ENCODE data around the gene PALLD.

The PALLD gene

DNA sequence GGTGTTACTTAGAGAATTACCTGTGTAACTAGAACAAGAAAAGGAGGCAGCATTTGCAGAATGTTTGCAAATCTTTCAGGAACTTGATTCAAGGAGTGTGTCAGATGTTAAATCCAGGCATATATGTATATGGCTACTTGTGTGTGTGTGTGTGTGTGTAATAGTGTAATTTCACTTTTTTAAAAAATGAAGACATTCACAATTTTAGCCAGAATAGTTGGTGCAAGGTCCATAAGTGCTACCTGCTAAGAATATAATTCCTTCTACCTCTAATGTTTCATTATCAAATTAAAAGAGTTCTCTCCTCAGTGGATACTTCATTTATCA, 158.0 kb downstream of the PALLD start:
- no peak overlapping the region for H3K27ac ChIP-seq

GRCh38 chr4:168655182-168655581, 158.3 kb downstream of the PALLD start:
- DNase-seq (ENCODE audit: low read depth, low spot score): no peak
- Histone ChIP-seq H3K9me3 (ENCODE audit: low read depth, low read length) (no peaks in the 10 kb centered on the region), H3K4me3 (no peak overlapping the region), H3K27ac (no peak overlapping the region), H3K9ac (ENCODE audit: insufficient read length) (no peak overlapping the region), H3K36me3 (ENCODE audit: insufficient read depth, low read length) (no peaks in the 10 kb centered on the region)
- TF ChIP-seq FOXP2 (optimal IDR thresholded peaks at IDR 0.05; ENCODE audit: control extremely low read depth, extremely low read length, insufficient read depth): no peak
- no peak for TF ChIP-seq POLR2AphosphoS5 (IDR thresholded peaks at IDR 0.05; ENCODE audit: borderline replicate concordance, low read depth, low read length)
- no peak for TF ChIP-seq EZH2 (IDR thresholded peaks at IDR 0.05)

More for the DNA sequence above, 158.0 kb downstream of the PALLD start:
- Histone ChIP-seq H3K9me3 (ENCODE audit: low read depth, low read length) (no peaks in the 10 kb centered on the region), H3K4me3 (no peak overlapping the region), H3K36me3 (ENCODE audit: insufficient read depth, low read length) (no peaks in the 10 kb centered on the region), H3K9ac (ENCODE audit: insufficient read length) (no peak overlapping the region)
- DNase-seq (ENCODE audit: low read depth, low spot score): no peak
- TF ChIP-seq POLR2AphosphoS5 (IDR thresholded peaks at IDR 0.05; ENCODE audit: borderline replicate concordance, low read depth, low read length) (no peak), FOXP2 (optimal IDR thresholded peaks at IDR 0.05; ENCODE audit: control extremely low read depth, extremely low read length, insufficient read depth) (no peak), EZH2 (IDR thresholded peaks at IDR 0.05) (no peak)

DNA sequence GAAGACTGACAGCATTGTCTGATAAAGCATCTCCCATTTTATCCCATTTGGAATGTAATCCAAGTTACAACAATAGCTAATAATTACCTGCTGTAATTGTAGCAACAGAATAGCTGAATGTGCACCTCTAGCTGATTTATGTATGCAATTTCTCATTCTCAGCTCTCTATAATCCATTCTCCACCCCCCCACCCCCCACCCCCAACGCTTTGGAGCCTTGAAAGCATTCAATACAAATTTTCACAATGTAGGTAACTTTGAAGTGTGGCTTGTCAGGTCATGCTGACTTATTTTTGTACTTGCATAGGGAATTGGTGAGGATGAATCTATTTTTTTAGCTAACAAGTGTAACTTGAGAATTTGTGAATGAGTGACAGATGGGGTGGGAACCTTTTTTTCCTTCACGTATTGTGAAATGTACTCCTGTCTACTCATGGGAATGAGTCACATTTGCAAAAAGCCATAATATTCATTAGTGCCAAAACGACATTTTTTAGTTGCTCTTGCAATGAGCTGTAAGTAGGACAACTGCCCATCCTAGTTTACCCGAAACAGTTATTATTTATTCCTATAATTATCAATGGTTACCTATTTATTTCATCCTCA, 159.3 kb downstream of the PALLD start:
- TF ChIP-seq FOXP2 (optimal IDR thresholded peaks at IDR 0.05; ENCODE audit: control extremely low read depth, extremely low read length, insufficient read depth) (no peak), POLR2AphosphoS5 (IDR thresholded peaks at IDR 0.05; ENCODE audit: borderline replicate concordance, low read depth, low read length) (no peak), EZH2 (IDR thresholded peaks at IDR 0.05) (no peak)
- Histone ChIP-seq H3K27ac (no peak overlapping the region), H3K4me3 (no peak overlapping the region), H3K36me3 (ENCODE audit: insufficient read depth, low read length) (no peaks in the 10 kb centered on the region), H3K9ac (ENCODE audit: insufficient read length) (no peak overlapping the region), H3K9me3 (ENCODE audit: low read depth, low read length) (no peaks in the 10 kb centered on the region)
- no peak for DNase-seq (ENCODE audit: low read depth, low spot score)

- no peaks in the 10 kb centered on the region for H3K36me3 ChIP-seq (ENCODE audit: insufficient read depth, low read length)
- H3K9ac ChIP-seq (ENCODE audit: insufficient read length): no peak overlapping the region
- no peak for TF ChIP-seq EZH2 (IDR thresholded peaks at IDR 0.05)
- no peak for TF ChIP-seq POLR2AphosphoS5 (IDR thresholded peaks at IDR 0.05; ENCODE audit: borderline replicate concordance, low read depth, low read length)
- no peak for TF ChIP-seq FOXP2 (optimal IDR thresholded peaks at IDR 0.05; ENCODE audit: control extremely low read depth, extremely low read length, insufficient read depth)
- no peak overlapping the region for H3K27ac ChIP-seq
- DNase-seq (ENCODE audit: low read depth, low spot score): no peak
- H3K9me3 ChIP-seq (ENCODE audit: low read depth, low read length): no peaks in the 10 kb centered on the region
- no peak overlapping the region for H3K4me3 ChIP-seq
These were observed 160.2 kb downstream of the PALLD start for GRCh38 chr4:168656946-168657473.

DNA sequence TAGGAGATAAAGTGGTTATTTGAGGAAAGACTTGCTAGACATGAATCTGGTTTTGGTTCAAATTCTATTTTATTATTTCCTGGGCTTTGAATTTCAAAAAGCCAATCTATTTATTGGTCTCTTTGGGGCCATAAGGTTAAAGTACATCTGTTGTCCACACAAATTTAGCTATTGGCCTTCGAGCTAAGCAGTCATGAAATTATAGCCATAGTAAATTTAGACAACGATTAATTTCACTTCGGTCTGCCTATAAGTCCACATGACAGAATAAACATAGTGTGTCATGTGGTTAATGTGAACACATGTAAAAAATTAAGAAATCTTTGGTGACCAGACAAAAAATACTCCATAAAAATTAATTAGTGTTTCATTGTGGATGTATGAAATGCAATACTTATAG, 161.9 kb downstream of the PALLD start:
- H3K27ac ChIP-seq: 0 out of 2 replicates have a peak overlapping the region, but pooled peaks have one; percentile 37
- no peak for DNase-seq (ENCODE audit: low read depth, low spot score)
- H3K4me3 ChIP-seq: no peak overlapping the region
- TF ChIP-seq EZH2 (IDR thresholded peaks at IDR 0.05): no peak
- no peak for TF ChIP-seq FOXP2 (optimal IDR thresholded peaks at IDR 0.05; ENCODE audit: control extremely low read depth, extremely low read length, insufficient read depth)
- no peak for TF ChIP-seq POLR2AphosphoS5 (IDR thresholded peaks at IDR 0.05; ENCODE audit: borderline replicate concordance, low read depth, low read length)
- H3K9ac ChIP-seq (ENCODE audit: insufficient read length): no peak overlapping the region
- H3K9me3 ChIP-seq (ENCODE audit: low read depth, low read length): no peaks in the 10 kb centered on the region
- no peaks in the 10 kb centered on the region for H3K36me3 ChIP-seq (ENCODE audit: insufficient read depth, low read length)

DNA sequence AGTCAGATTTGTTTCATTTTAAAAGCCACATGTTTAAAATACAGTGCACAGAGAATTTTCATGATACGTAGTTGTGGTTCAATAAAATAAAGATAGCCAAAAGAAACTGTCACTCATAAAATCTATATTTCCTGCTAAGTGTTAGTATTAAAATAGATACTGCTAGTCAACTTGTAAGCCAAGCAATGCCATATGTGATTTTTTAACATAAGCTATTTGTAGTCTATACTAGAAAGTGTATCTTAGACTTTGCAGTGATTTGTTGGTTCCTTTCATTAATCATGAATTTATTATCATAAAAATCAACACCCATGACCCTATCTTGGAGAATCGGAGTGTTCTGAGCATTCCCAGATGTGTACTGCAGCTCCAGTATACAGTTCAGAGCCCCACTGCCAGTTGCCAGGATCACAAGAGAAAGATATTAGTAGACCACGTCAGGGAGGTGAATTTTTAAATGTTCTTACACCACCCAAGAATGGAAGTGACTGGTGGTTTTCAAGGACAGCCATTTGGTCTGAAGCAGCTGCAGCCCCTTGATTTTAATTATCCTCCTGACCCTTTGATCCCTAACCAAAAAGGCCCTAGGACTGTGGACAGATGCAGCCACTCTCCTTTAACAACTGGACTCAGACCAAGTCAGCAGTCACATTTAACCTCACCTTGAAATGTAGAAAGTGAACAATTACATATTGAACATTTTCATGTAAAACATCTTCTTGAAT, 163.1 kb downstream of the PALLD start:
- H3K4me3 ChIP-seq: peak overlapping the region; percentile 42
- peak overlapping the region; percentile 37; the same call in 1 of the 2 replicates for H3K27ac ChIP-seq
- no peak for DNase-seq (ENCODE audit: low read depth, low spot score)
- TF ChIP-seq EZH2 (IDR thresholded peaks at IDR 0.05) (no peak), FOXP2 (optimal IDR thresholded peaks at IDR 0.05; ENCODE audit: control extremely low read depth, extremely low read length, insufficient read depth) (no peak), POLR2AphosphoS5 (IDR thresholded peaks at IDR 0.05; ENCODE audit: borderline replicate concordance, low read depth, low read length) (no peak)
- H3K9ac ChIP-seq (ENCODE audit: insufficient read length): no peak overlapping the region
- H3K36me3 ChIP-seq (ENCODE audit: insufficient read depth, low read length): no peaks in the 10 kb centered on the region
- no peaks in the 10 kb centered on the region for H3K9me3 ChIP-seq (ENCODE audit: low read depth, low read length)

GRCh38 chr4:168662297-168662984, 165.6 kb downstream of the PALLD start:
- Histone ChIP-seq H3K9me3 (ENCODE audit: low read depth, low read length) (no peaks in the 10 kb centered on the region), H3K9ac (ENCODE audit: insufficient read length) (no peak overlapping the region), H3K27ac (no peak overlapping the region), H3K4me3 (no peak overlapping the region), H3K36me3 (ENCODE audit: insufficient read depth, low read length) (no peaks in the 10 kb centered on the region)
- no peak for TF ChIP-seq EZH2 (IDR thresholded peaks at IDR 0.05)
- no peak for DNase-seq (ENCODE audit: low read depth, low spot score)

DNA sequence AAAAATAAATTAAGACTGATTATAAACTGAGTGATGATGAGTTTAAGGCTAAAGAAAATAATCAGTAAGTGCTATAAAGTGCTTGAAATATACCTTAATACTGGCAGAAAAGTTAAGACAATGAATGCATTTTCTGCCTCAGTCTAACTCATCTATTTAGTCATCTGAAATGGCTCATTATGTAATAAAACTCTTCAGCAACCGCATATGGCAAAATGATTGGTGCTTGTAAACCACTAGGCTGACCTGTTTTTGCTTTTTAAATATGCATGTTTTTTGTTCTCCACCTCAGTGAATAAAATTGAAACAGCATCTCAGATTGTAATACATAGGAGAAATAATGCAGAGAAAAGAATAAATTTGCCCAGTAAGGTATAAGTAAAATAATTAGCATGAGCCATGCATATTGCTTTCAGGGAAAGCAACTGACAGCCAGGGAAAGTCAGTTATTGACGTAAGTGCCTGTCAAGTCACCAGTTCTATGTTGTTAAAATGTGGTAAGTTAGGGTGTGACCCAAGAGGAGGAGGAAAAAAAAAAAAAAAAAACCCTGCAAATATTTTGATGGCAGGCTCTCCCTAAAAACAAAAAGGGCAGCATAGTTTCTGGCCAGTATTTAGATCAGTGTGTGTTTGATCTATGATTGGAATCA, 167.5 kb downstream of the PALLD start:
- no peak for TF ChIP-seq EZH2 (IDR thresholded peaks at IDR 0.05)
- TF ChIP-seq FOXP2 (optimal IDR thresholded peaks at IDR 0.05; ENCODE audit: control extremely low read depth, extremely low read length, insufficient read depth): no peak
- no peak for TF ChIP-seq POLR2AphosphoS5 (IDR thresholded peaks at IDR 0.05; ENCODE audit: borderline replicate concordance, low read depth, low read length)
- Histone ChIP-seq H3K4me3 (no peak overlapping the region), H3K9ac (ENCODE audit: insufficient read length) (no peak overlapping the region), H3K27ac (no peak overlapping the region), H3K36me3 (ENCODE audit: insufficient read depth, low read length) (no peaks in the 10 kb centered on the region), H3K9me3 (ENCODE audit: low read depth, low read length) (no peaks in the 10 kb centered on the region)
- no peak for DNase-seq (ENCODE audit: low read depth, low spot score)

Data from SK-N-MC (cell line).